ENCODE measurements around the gene ALAD. TPM values are rescaled to one million over a fixed set of nuclear protein-coding genes. Genes with fewer than 3 reads are reported as not detected.
"Not testable (repeated sequence)": the region's sequence is repeated elsewhere in the genome, so short reads cannot be mapped to it uniquely, and the experiment has no call there.

The ALAD gene
- total and polyA plus RNA-seq, 2 donors, result 12.7 to 29.9 TPM

- Histone ChIP-seq H3K27me3 (ENCODE audit: control insufficient read depth in 2 of 2, insufficient read depth in 1 of 2, low read length in 1 of 2) (no peaks in the 10 kb centered on the region), H3K9me3 (ENCODE audit: control insufficient read depth in 2 of 2, insufficient read depth in 1 of 2, low read length in 1 of 2) (no peaks in the 10 kb centered on the region), H3K4me1 (ENCODE audit: control insufficient read depth in 2 of 2, insufficient read depth in 2 of 2, low read length in 2 of 2) (no peaks in the 10 kb centered on the region), H3K27ac (ENCODE audit: low read depth in 1 of 2, low read length in 1 of 2) (no peak overlapping the region), H3K4me3 (ENCODE audit: low read length in 2 of 2) (no peak overlapping the region), H3K36me3 (ENCODE audit: control insufficient read depth in 2 of 2, insufficient read depth in 2 of 2, low read length in 1 of 2) (peaks cover 10 to 19% of the 10 kb centered on the region in 2 donors)
- DNase-seq (ENCODE audit: low read depth in 6 of 9, low spot score in 9 of 9), result no peak
- WGBS, result 97% methylated on average over 11 of the region's 11 CpGs
Observed at GRCh38 chr9:113369855-113370140, 31.3 kb downstream of the ALAD start.

GRCh38 chr9:113368982-113369854 lies 31.9 kb downstream of the ALAD start:
- H3K4me1 ChIP-seq (ENCODE audit: control insufficient read depth in 2 of 2, insufficient read depth in 2 of 2, low read length in 2 of 2), result no peaks in the 10 kb centered on the region
- no peaks in the 10 kb centered on the region for H3K9me3 ChIP-seq (ENCODE audit: control insufficient read depth in 2 of 2, insufficient read depth in 1 of 2, low read length in 1 of 2)
- no peaks in the 10 kb centered on the region for H3K27me3 ChIP-seq (ENCODE audit: control insufficient read depth in 2 of 2, insufficient read depth in 1 of 2, low read length in 1 of 2)
- WGBS, result 87% methylated on average over 13 of the region's 13 CpGs
- DNase-seq (ENCODE audit: low read depth in 6 of 9, low spot score in 9 of 9), result no peak
- H3K36me3 ChIP-seq (ENCODE audit: control insufficient read depth in 2 of 2, insufficient read depth in 2 of 2, low read length in 1 of 2), result peaks cover 7 to 18% of the 10 kb centered on the region in 2 donors
- H3K27ac ChIP-seq (ENCODE audit: low read depth in 1 of 2, low read length in 1 of 2), result no peak overlapping the region
- no peak overlapping the region for H3K4me3 ChIP-seq (ENCODE audit: low read length in 2 of 2)

DNA sequence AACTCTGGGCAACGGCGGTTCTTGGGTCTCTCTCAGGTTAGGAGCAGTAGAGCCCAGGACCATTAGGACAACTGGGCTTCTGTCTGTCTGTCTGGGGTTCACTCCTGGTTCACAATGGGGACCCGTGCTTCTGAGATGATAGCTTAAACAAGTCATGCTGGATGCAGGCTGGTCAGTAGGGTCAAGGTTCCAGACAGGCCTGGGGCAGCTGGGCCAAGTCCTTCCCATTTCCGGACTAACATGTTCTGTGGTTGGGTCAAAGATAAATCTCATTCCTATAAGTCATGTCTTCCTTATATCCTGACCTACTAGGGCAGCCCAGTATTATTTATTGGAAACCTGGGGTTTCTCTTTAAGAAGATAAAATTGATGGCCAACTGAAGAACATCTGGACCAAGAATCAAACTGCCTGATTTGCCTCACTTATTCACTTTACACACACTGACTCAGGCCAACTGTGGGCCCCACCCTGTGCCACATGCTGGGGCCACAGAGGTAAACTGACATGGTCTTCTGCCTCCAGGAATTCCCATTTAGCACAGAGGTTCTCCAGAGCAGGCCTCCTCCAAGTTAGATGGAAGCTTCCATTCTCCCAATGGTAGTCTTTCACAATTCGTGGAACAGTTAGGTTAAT lies 32.6 kb downstream of the ALAD start:
- Histone ChIP-seq H3K4me3 (ENCODE audit: low read length in 2 of 2) (no peak overlapping the region), H3K9me3 (ENCODE audit: control insufficient read depth in 2 of 2, insufficient read depth in 1 of 2, low read length in 1 of 2) (no peaks in the 10 kb centered on the region), H3K27me3 (ENCODE audit: control insufficient read depth in 2 of 2, insufficient read depth in 1 of 2, low read length in 1 of 2) (no peaks in the 10 kb centered on the region), H3K4me1 (ENCODE audit: control insufficient read depth in 2 of 2, insufficient read depth in 2 of 2, low read length in 2 of 2) (no peaks in the 10 kb centered on the region), H3K36me3 (ENCODE audit: control insufficient read depth in 2 of 2, insufficient read depth in 2 of 2, low read length in 1 of 2) (peaks cover 3 to 10% of the 10 kb centered on the region in 2 donors), H3K27ac (ENCODE audit: low read depth in 1 of 2, low read length in 1 of 2) (no peak overlapping the region)
- 96% methylated on average over 5 of the region's 5 CpGs for WGBS
- no peak for DNase-seq (ENCODE audit: low read depth in 6 of 9, low spot score in 9 of 9)

GRCh38 chr9:113365652-113366051 lies 35.4 kb downstream of the ALAD start:
- DNase-seq (ENCODE audit: low read depth in 6 of 9, low spot score in 9 of 9); H3K4me1 ChIP-seq (ENCODE audit: control insufficient read depth in 2 of 2, insufficient read depth in 2 of 2, low read length in 2 of 2); H3K27ac ChIP-seq (ENCODE audit: low read depth in 1 of 2, low read length in 1 of 2); H3K4me3 ChIP-seq (ENCODE audit: low read length in 2 of 2); H3K9me3 ChIP-seq (ENCODE audit: control insufficient read depth in 2 of 2, insufficient read depth in 1 of 2, low read length in 1 of 2); H3K27me3 ChIP-seq (ENCODE audit: control insufficient read depth in 2 of 2, insufficient read depth in 1 of 2, low read length in 1 of 2); H3K36me3 ChIP-seq (ENCODE audit: control insufficient read depth in 2 of 2, insufficient read depth in 2 of 2, low read length in 1 of 2): not testable (repeated sequence)
- WGBS, result 98% methylated on average over 3 of the region's 3 CpGs

- Histone ChIP-seq H3K4me1 (ENCODE audit: control insufficient read depth in 2 of 2, insufficient read depth in 2 of 2, low read length in 2 of 2) (no peaks in the 10 kb centered on the region), H3K27me3 (ENCODE audit: control insufficient read depth in 2 of 2, insufficient read depth in 1 of 2, low read length in 1 of 2) (no peaks in the 10 kb centered on the region), H3K4me3 (ENCODE audit: low read length in 2 of 2) (no peak overlapping the region), H3K27ac (ENCODE audit: low read depth in 1 of 2, low read length in 1 of 2) (no peak overlapping the region), H3K9me3 (ENCODE audit: control insufficient read depth in 2 of 2, insufficient read depth in 1 of 2, low read length in 1 of 2) (no peaks in the 10 kb centered on the region), H3K36me3 (ENCODE audit: control insufficient read depth in 2 of 2, insufficient read depth in 2 of 2, low read length in 1 of 2) (no peaks in the 10 kb centered on the region)
- DNase-seq (ENCODE audit: low read depth in 6 of 9, low spot score in 9 of 9), result no peak
- 96% methylated on average over 1 of the region's 1 CpG for WGBS
Observed at GRCh38 chr9:113364951-113365350, 36.1 kb downstream of the ALAD start.

GRCh38 chr9:113363336-113363735 lies 37.7 kb downstream of the ALAD start:
- no peak overlapping the region for H3K4me3 ChIP-seq (ENCODE audit: low read length in 2 of 2)
- no peak for DNase-seq (ENCODE audit: low read depth in 6 of 9, low spot score in 9 of 9)
- H3K27ac ChIP-seq (ENCODE audit: low read depth in 1 of 2, low read length in 1 of 2), result no peak overlapping the region
- H3K4me1 ChIP-seq (ENCODE audit: control insufficient read depth in 2 of 2, insufficient read depth in 2 of 2, low read length in 2 of 2), result no peaks in the 10 kb centered on the region
- WGBS, result 81% methylated on average over 3 of the region's 3 CpGs
- no peaks in the 10 kb centered on the region for H3K27me3 ChIP-seq (ENCODE audit: control insufficient read depth in 2 of 2, insufficient read depth in 1 of 2, low read length in 1 of 2)
- H3K9me3 ChIP-seq (ENCODE audit: control insufficient read depth in 2 of 2, insufficient read depth in 1 of 2, low read length in 1 of 2), result no peaks in the 10 kb centered on the region
- no peaks in the 10 kb centered on the region for H3K36me3 ChIP-seq (ENCODE audit: control insufficient read depth in 2 of 2, insufficient read depth in 2 of 2, low read length in 1 of 2)

DNA sequence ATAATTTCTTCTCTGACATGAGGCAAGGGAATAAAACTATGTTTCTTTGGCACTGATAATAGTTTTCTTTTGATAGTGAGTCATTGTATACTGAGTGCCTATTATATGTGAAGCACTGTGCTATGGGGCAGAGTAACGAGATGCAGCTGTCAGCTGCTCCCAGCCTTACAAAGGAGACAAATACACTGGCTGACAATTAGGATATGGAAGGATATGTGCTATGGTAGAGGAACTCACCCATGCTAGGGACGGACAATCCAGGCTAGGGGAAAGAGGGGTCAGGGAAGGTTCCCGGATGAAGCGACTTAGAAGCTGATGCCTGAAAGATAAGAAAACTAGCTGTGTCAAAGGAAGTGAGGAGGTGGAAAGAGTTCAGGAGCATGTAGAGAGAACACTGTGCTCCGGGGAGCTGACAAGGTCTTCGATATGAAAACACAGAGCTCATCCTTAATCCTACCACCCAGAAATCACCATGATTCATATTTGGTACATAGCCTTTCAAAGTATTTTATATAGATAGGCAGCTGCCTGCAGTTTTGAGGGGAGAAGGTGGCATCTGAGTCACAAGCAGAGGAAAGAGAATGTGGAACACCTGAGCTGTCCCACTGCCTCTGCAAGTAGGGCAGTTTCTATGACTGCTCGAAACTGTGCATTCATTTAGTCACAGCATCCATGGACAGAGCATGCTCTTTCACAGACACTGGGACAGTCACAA lies 39.6 kb downstream of the ALAD start:
- DNase-seq (ENCODE audit: low read depth in 6 of 9, low spot score in 9 of 9), result no peak
- Histone ChIP-seq H3K4me3 (ENCODE audit: low read length in 2 of 2) (no peak overlapping the region), H3K36me3 (ENCODE audit: control insufficient read depth in 2 of 2, insufficient read depth in 2 of 2, low read length in 1 of 2) (no peaks in the 10 kb centered on the region), H3K27ac (ENCODE audit: low read depth in 1 of 2, low read length in 1 of 2) (no peak overlapping the region), H3K9me3 (ENCODE audit: control insufficient read depth in 2 of 2, insufficient read depth in 1 of 2, low read length in 1 of 2) (no peaks in the 10 kb centered on the region), H3K27me3 (ENCODE audit: control insufficient read depth in 2 of 2, insufficient read depth in 1 of 2, low read length in 1 of 2) (no peaks in the 10 kb centered on the region), H3K4me1 (ENCODE audit: control insufficient read depth in 2 of 2, insufficient read depth in 2 of 2, low read length in 2 of 2) (no peaks in the 10 kb centered on the region)
- 96% methylated on average over 7 of the region's 7 CpGs for WGBS

- no peaks in the 10 kb centered on the region for H3K4me1 ChIP-seq (ENCODE audit: control insufficient read depth in 2 of 2, insufficient read depth in 2 of 2, low read length in 2 of 2)
- H3K27me3 ChIP-seq (ENCODE audit: control insufficient read depth in 2 of 2, insufficient read depth in 1 of 2, low read length in 1 of 2), result no peaks in the 10 kb centered on the region
- WGBS, result 93% methylated on average over 15 of the region's 15 CpGs
- no peak overlapping the region for H3K4me3 ChIP-seq (ENCODE audit: low read length in 2 of 2)
- H3K36me3 ChIP-seq (ENCODE audit: control insufficient read depth in 2 of 2, insufficient read depth in 2 of 2, low read length in 1 of 2), result no peaks in the 10 kb centered on the region
- no peak for DNase-seq (ENCODE audit: low read depth in 6 of 9, low spot score in 9 of 9)
- no peaks in the 10 kb centered on the region for H3K9me3 ChIP-seq (ENCODE audit: control insufficient read depth in 2 of 2, insufficient read depth in 1 of 2, low read length in 1 of 2)
- no peak overlapping the region for H3K27ac ChIP-seq (ENCODE audit: low read depth in 1 of 2, low read length in 1 of 2)
Observed at GRCh38 chr9:113360242-113360842, 40.7 kb downstream of the ALAD start.

- Histone ChIP-seq H3K4me3 (ENCODE audit: low read length in 2 of 2) (no peak overlapping the region), H3K36me3 (ENCODE audit: control insufficient read depth in 2 of 2, insufficient read depth in 2 of 2, low read length in 1 of 2) (no peaks in the 10 kb centered on the region), H3K9me3 (ENCODE audit: control insufficient read depth in 2 of 2, insufficient read depth in 1 of 2, low read length in 1 of 2) (no peaks in the 10 kb centered on the region), H3K4me1 (ENCODE audit: control insufficient read depth in 2 of 2, insufficient read depth in 2 of 2, low read length in 2 of 2) (no peaks in the 10 kb centered on the region), H3K27ac (ENCODE audit: low read depth in 1 of 2, low read length in 1 of 2) (no peak overlapping the region), H3K27me3 (ENCODE audit: control insufficient read depth in 2 of 2, insufficient read depth in 1 of 2, low read length in 1 of 2) (no peaks in the 10 kb centered on the region)
- no peak for DNase-seq (ENCODE audit: low read depth in 6 of 9, low spot score in 9 of 9)
- WGBS, result 98% methylated on average over 1 of the region's 1 CpG
Observed at GRCh38 chr9:113359385-113359784, 41.7 kb downstream of the ALAD start.
